DOHH2 (cell line): ENCODE results near the gene AHCYL1.

ENCODE experiments used
- H3F3A ChIP-seq: fragments of 200-600 bp; sonication (generic), shearing (Covaris generic); 2 replicates; pipeline ENCODE4 v1.6.0; 2016; ENCODE audit warnings: antibody characterized with exemption, mild to moderate bottlenecking; ENCODE audit not compliant: control insufficient read depth, insufficient read depth
- H3K27ac ChIP-seq: fragments of 200-600 bp; sonication (generic); 2 replicates; pipeline ENCODE4 v1.5.1; 2014; ENCODE audit warnings: low read depth, mild to moderate bottlenecking, low read length, moderate library complexity
- H3K27me3 ChIP-seq: fragments of 200-600 bp; sonication (generic); 2 replicates; pipeline ENCODE4 v1.6.1; 2014; ENCODE audit warnings: mild to moderate bottlenecking, low read length, mixed read lengths; ENCODE audit not compliant: control insufficient read depth
- H3K36me3 ChIP-seq: fragments of 200-600 bp; sonication (generic); 2 replicates; pipeline ENCODE4 v1.6.1; 2014; ENCODE audit warnings: mild to moderate bottlenecking, low read length, moderate library complexity, mixed read lengths; ENCODE audit not compliant: control insufficient read depth
- H3K4me1 ChIP-seq: fragments of 200-600 bp; sonication (generic); 2 replicates; pipeline ENCODE4 v1.6.1; 2014; ENCODE audit warnings: mild to moderate bottlenecking, low read length, mixed read lengths; ENCODE audit not compliant: control insufficient read depth
- H3K4me2 ChIP-seq: fragments of 200-600 bp; sonication (generic); 2 replicates; pipeline ENCODE4 v1.6.0; 2014; ENCODE audit warnings: mild to moderate bottlenecking, low read length, moderate library complexity
- H3K4me3 ChIP-seq: fragments of 200-600 bp; sonication (generic); 2 replicates; pipeline ENCODE4 v1.5.1; 2014; ENCODE audit warnings: mild to moderate bottlenecking, low read length, mixed read lengths
- H3K79me2 ChIP-seq: fragments of 200-600 bp; sonication (generic); 2 replicates; pipeline ENCODE4 v1.6.1; 2014; ENCODE audit warnings: mild to moderate bottlenecking, low read length, mixed read lengths; ENCODE audit not compliant: control insufficient read depth
- H3K9me2 ChIP-seq: fragments of 200-600 bp; sonication (generic); replicated peaks from 2 replicates; pipeline ENCODE4 v1.6.1; 2014; ENCODE audit warnings: mild to moderate bottlenecking, low read length, mixed read lengths; ENCODE audit not compliant: control insufficient read depth
- H3K9me3 ChIP-seq: fragments of 200-600 bp; sonication (generic); 2 replicates; pipeline ENCODE4 v1.6.1; 2014; ENCODE audit warnings: antibody characterized with exemption, low read length, mixed read lengths; ENCODE audit not compliant: control insufficient read depth, insufficient read depth
- H4K20me1 ChIP-seq: fragments of 200-600 bp; sonication (generic); 2 replicates; pipeline ENCODE4 v1.6.0; 2014; ENCODE audit warnings: low read depth, mild to moderate bottlenecking, antibody characterized with exemption, low read length, moderate library complexity; ENCODE audit not compliant: control insufficient read depth, insufficient read depth
- EZH2phosphoT487 ChIP-seq: fragments of 200-600 bp; sonication (generic); IDR thresholded peaks from 2 replicates; pipeline ENCODE4 v1.6.1; 2017; ENCODE audit warnings: borderline replicate concordance, mild to moderate bottlenecking, antibody characterized with exemption, low read length, moderate library complexity, mixed read lengths
- TF ChIP-seq, protein P1 (sequence below): fragments of 200-600 bp; sonication (generic); IDR thresholded peaks from one replicate; pipeline ENCODE4 v1.5.1; 2014; ENCODE audit warnings: antibody characterized with exemption, mild to moderate bottlenecking, low read depth, low read length; ENCODE audit not compliant: poor library complexity, severe bottlenecking

Gene AHCYL1

GRCh38 chr1:110061341-110061740 is 76.8 kb downstream of the AHCYL1 start:
- no peak for TF ChIP-seq EZH2phosphoT487
- H3K27ac ChIP-seq = no peak overlapping the region
- H3F3A ChIP-seq = no peaks in the 10 kb centered on the region
- H3K9me3 ChIP-seq = no peaks in the 10 kb centered on the region
- no peaks in the 10 kb centered on the region for H4K20me1 ChIP-seq
- no peaks in the 10 kb centered on the region for H3K27me3 ChIP-seq
- H3K4me2 ChIP-seq = no peak overlapping the region
- no peak overlapping the region for H3K4me3 ChIP-seq
- H3K4me1 ChIP-seq = no peaks in the 10 kb centered on the region
- H3K9me2 ChIP-seq = no peaks in the 10 kb centered on the region
- H3K36me3 ChIP-seq = peaks cover 10% of the 10 kb centered on the region
- H3K79me2 ChIP-seq = no peaks in the 10 kb centered on the region

DNA sequence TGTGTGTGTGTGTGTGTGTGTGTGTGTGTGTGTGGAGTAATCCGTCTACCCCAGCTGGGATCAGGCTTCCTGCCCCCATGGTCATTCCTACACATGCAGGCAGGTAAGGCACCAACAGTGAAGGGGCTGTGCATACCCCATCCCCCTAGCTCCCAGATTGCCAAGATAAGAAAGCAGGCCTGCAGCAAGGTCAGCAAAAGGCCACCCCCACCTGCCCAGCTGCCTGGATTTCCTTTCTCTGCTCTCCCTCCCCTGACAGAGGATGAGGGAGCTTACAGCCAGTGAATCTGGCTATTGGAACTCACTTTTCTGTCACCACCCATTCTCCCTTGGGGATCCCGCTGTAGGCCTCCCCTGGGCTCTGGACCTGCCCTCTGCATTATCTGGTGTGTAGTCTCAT is 78.0 kb downstream of the AHCYL1 start:
- no peaks in the 10 kb centered on the region for H3F3A ChIP-seq
- H3K4me2 ChIP-seq = no peak overlapping the region
- H3K79me2 ChIP-seq = no peaks in the 10 kb centered on the region
- no peak overlapping the region for H3K4me3 ChIP-seq
- H3K27ac ChIP-seq = no peak overlapping the region
- TF ChIP-seq, protein P1, sequence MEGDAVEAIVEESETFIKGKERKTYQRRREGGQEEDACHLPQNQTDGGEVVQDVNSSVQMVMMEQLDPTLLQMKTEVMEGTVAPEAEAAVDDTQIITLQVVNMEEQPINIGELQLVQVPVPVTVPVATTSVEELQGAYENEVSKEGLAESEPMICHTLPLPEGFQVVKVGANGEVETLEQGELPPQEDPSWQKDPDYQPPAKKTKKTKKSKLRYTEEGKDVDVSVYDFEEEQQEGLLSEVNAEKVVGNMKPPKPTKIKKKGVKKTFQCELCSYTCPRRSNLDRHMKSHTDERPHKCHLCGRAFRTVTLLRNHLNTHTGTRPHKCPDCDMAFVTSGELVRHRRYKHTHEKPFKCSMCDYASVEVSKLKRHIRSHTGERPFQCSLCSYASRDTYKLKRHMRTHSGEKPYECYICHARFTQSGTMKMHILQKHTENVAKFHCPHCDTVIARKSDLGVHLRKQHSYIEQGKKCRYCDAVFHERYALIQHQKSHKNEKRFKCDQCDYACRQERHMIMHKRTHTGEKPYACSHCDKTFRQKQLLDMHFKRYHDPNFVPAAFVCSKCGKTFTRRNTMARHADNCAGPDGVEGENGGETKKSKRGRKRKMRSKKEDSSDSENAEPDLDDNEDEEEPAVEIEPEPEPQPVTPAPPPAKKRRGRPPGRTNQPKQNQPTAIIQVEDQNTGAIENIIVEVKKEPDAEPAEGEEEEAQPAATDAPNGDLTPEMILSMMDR = no peak
- TF ChIP-seq EZH2phosphoT487 = no peak
- no peaks in the 10 kb centered on the region for H4K20me1 ChIP-seq
- no peaks in the 10 kb centered on the region for H3K9me2 ChIP-seq
- no peaks in the 10 kb centered on the region for H3K27me3 ChIP-seq
- H3K36me3 ChIP-seq = no peaks in the 10 kb centered on the region
- no peaks in the 10 kb centered on the region for H3K4me1 ChIP-seq
- H3K9me3 ChIP-seq = no peaks in the 10 kb centered on the region

DNA sequence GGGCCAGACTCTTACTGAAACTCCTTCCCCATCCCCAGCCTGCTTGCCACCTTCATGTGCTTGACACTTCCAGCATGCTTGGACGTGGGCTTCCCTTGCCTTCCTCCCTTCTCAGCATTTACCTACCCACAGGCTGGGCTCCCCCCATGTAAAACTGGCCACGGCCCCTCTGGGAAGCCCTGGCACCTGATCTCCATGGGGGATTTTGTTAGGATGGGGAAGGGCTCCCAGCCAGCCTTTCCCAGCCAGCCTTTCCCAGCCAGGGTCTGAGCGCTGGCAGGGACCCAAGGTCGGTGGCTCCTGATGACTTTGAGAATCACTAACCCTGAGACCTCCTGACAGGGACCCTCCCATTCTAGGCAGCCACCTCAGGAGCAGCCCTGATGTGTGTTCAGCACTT is 79.2 kb downstream of the AHCYL1 start:
- H3K4me3 ChIP-seq = no peak overlapping the region
- no peak for TF ChIP-seq EZH2phosphoT487
- TF ChIP-seq, protein P1 = no peak
- H3K27me3 ChIP-seq = peaks cover 4% of the 10 kb centered on the region; the same call in 1 of the 2 replicates
- H3K9me2 ChIP-seq = no peaks in the 10 kb centered on the region
- H3K79me2 ChIP-seq = no peaks in the 10 kb centered on the region
- no peaks in the 10 kb centered on the region for H3K9me3 ChIP-seq
- no peaks in the 10 kb centered on the region for H3K36me3 ChIP-seq
- no peaks in the 10 kb centered on the region for H3F3A ChIP-seq
- no peak overlapping the region for H3K27ac ChIP-seq
- no peaks in the 10 kb centered on the region for H4K20me1 ChIP-seq
- H3K4me1 ChIP-seq = no peaks in the 10 kb centered on the region
- H3K4me2 ChIP-seq = no peak overlapping the region

DNA sequence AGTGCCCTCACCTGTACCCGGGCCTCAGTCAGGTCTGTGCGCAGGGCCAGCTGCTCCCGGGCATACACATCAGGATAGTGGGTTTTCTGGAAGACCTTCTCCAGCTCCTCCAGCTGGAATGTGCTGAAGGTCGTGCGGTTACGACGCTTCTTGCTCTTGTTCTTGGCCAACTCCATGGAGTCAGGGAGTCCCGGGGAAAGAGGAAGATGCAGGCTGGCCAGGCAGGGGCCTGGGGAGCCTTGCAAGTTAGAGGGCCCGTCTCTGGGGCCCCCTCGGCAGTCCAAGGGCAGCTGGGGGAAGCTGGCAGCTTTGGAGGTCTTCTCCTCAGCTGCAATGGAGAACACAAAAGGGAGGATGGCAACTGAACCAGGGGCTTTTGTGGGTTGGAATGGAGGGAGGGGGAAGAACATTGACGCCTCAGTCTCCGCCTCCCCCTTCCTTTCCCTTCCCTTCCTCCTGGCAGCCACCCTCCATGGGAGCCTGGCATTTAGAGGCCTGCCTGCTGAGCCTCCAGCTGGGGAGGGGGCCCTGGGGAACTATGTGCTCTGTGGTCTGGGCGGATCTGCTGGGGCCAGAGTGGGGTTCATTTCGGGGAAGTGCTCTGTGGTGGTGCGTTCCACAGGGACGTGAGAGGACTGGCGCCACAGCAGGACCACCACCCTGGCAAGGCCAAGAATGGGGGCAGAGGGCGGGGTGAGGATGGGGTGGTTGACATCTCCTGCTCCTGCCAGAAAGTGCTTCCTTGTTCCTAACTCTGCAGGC is 80.2 kb downstream of the AHCYL1 start:
- Histone ChIP-seq H3K9me3 (no peaks in the 10 kb centered on the region), H3K4me1 (no peaks in the 10 kb centered on the region), H3K4me3 (no peak overlapping the region), H3K36me3 (no peaks in the 10 kb centered on the region), H4K20me1 (no peaks in the 10 kb centered on the region), H3K27me3 (peaks cover 4% of the 10 kb centered on the region), H3F3A (no peaks in the 10 kb centered on the region), H3K27ac (no peak overlapping the region), H3K4me2 (no peak overlapping the region), H3K9me2 (no peaks in the 10 kb centered on the region), H3K79me2 (no peaks in the 10 kb centered on the region)
- TF ChIP-seq, protein P1 = no peak
- no peak for TF ChIP-seq EZH2phosphoT487
